IgD-negative memory B cell (primary cell): ENCODE results near the gene CRHR2. TPM values are rescaled to one million over a fixed set of nuclear protein-coding genes. Genes with fewer than 3 reads are reported as not detected.

Experiments used
- H3K27ac Mint-ChIP-seq, 3 donors: one replicate each; pipeline ENCODE4 v1.8.0; 2020 to 2022; ENCODE audit warnings: mild to moderate bottlenecking in 3 of 3, mixed read lengths in 3 of 3, moderate library complexity in 1 of 3
- H3K27me3 Mint-ChIP-seq: one replicate; pipeline ENCODE4 v1.8.0; 2021; ENCODE audit warnings: mixed read lengths
- H3K36me3 Mint-ChIP-seq: one replicate; pipeline ENCODE4 v1.8.0; 2020; ENCODE audit warnings: mild to moderate bottlenecking, mixed read lengths
- H3K4me1 Mint-ChIP-seq, 3 donors: one replicate each; pipeline ENCODE4 v1.8.0; 2020 to 2022; ENCODE audit warnings: mixed read lengths in 3 of 3, mild to moderate bottlenecking in 1 of 3
- H3K4me3 Mint-ChIP-seq, 4 donors: one replicate each; pipeline ENCODE4 v1.8.0; 2020 to 2022; ENCODE audit warnings: mild to moderate bottlenecking in 4 of 4, mixed read lengths in 4 of 4, moderate library complexity in 3 of 4
- H3K9me3 Mint-ChIP-seq, 3 donors: one replicate each; pipeline ENCODE4 v1.8.0; 2020 to 2021; ENCODE audit warnings: mixed read lengths in 3 of 3, mild to moderate bottlenecking in 1 of 3
- polyA plus RNA-seq: library from polyadenylated mRNA; unstranded; fragments of 300-500 nt; fragmentation: Illumina TruSeq; gene quantifications from one replicate; pipeline ENCODE4 v1.2.3, GENCODE V29; 2021

The CRHR2 gene
- polyA plus RNA-seq, 1 donor from 2014 or later = not detected

GRCh38 chr7:30698481-30698880 lies 16.2 kb upstream of the CRHR2 start:
- Mint-ChIP-seq H3K9me3 (no peaks in the 10 kb centered on the region), H3K36me3 (no peaks in the 10 kb centered on the region), H3K27ac (no peak overlapping the region), H3K4me1 (peaks cover 0 to 2% (median 0%) of the 10 kb centered on the region in 3 donors), H3K4me3 (no peak overlapping the region), H3K27me3 (peaks cover 2% of the 10 kb centered on the region)

- Mint-ChIP-seq H3K4me3 (no peak overlapping the region), H3K27me3 (peaks cover 2% of the 10 kb centered on the region), H3K27ac (no peak overlapping the region), H3K4me1 (peaks cover 0 to 2% (median 0%) of the 10 kb centered on the region in 3 donors), H3K9me3 (no peaks in the 10 kb centered on the region), H3K36me3 (no peaks in the 10 kb centered on the region)
Observed at GRCh38 chr7:30697719-30698460, 15.6 kb upstream of the CRHR2 start.

- Mint-ChIP-seq H3K27me3 (peaks cover 6% of the 10 kb centered on the region), H3K36me3 (no peaks in the 10 kb centered on the region), H3K4me1 (peaks cover 0 to 2% (median 0%) of the 10 kb centered on the region in 3 donors), H3K4me3 (no peak overlapping the region), H3K9me3 (peaks cover 0 to 2% (median 0%) of the 10 kb centered on the region in 3 donors), H3K27ac (no peak overlapping the region)
Observed at GRCh38 chr7:30694774-30695721, 12.8 kb upstream of the CRHR2 start.

DNA sequence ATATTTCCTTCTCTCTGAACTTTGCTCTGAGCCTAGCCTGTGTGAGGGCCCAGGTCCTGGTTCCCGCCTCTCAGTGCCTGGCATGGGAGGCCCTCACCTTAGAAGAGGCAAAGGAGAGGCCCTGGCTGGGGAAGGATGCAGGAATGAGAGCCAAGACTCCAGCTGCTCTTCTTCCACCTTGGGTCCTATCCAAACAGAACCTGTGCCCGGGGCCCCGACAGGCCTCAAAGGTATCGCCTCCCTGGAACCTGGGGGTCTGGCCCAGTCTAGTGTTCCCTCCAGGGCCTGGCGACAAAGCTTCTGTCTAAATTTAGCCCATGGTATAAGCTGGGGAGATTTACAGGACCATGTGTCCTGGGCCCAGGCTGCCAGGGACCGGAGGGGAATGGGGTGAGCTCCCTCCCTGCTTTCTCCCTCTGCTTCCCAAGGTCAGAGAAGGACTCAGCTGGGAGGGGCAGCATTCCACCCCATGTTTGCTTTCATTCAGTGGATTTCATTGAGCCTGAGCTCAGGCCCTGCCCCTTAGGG lies 12.0 kb upstream of the CRHR2 start:
- H3K9me3 Mint-ChIP-seq = peaks cover 0 to 2% (median 0%) of the 10 kb centered on the region in 3 donors
- no peak overlapping the region for H3K27ac Mint-ChIP-seq
- H3K4me1 Mint-ChIP-seq = peaks cover 0 to 2% (median 0%) of the 10 kb centered on the region in 3 donors
- peaks cover 6% of the 10 kb centered on the region for H3K27me3 Mint-ChIP-seq
- no peaks in the 10 kb centered on the region for H3K36me3 Mint-ChIP-seq
- H3K4me3 Mint-ChIP-seq = peak overlapping the region in 1 of 4 donors; percentile 8

GRCh38 chr7:30692882-30693281 lies 10.6 kb upstream of the CRHR2 start:
- H3K27ac Mint-ChIP-seq = no peak overlapping the region
- no peak overlapping the region for H3K4me3 Mint-ChIP-seq
- H3K27me3 Mint-ChIP-seq = peaks cover 6% of the 10 kb centered on the region
- H3K9me3 Mint-ChIP-seq = peaks cover 0 to 2% (median 0%) of the 10 kb centered on the region in 3 donors
- H3K4me1 Mint-ChIP-seq = peaks cover 0 to 2% (median 0%) of the 10 kb centered on the region in 3 donors
- H3K36me3 Mint-ChIP-seq = no peaks in the 10 kb centered on the region

DNA sequence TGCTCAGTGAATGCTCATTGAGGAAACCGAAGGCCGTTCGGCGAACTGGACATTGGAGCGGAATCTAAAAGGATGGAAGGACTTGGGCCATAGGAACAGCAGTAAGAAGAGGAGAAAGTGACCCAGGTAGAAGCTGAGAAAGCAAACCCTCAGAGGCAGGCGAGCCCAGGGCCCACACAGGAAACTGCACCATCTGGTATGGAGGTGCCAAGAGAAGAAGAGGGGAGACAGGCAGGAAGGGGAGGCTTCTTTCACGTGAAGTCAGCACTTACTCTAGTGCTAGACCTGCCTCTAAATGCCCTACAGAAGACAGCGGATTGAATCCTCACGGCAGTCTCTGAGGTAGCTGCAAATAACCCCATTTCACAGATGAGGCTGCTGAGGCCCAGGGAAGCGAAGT lies 10.2 kb upstream of the CRHR2 start:
- Mint-ChIP-seq H3K4me3 (no peak overlapping the region), H3K27me3 (peaks cover 6% of the 10 kb centered on the region), H3K27ac (no peak overlapping the region), H3K4me1 (no peaks in the 10 kb centered on the region), H3K36me3 (no peaks in the 10 kb centered on the region), H3K9me3 (peaks cover 0 to 2% (median 0%) of the 10 kb centered on the region in 3 donors)

GRCh38 chr7:30690011-30690410 lies 7.8 kb upstream of the CRHR2 start:
- Mint-ChIP-seq H3K27me3 (peaks cover 12% of the 10 kb centered on the region), H3K4me3 (no peak overlapping the region), H3K4me1 (no peaks in the 10 kb centered on the region), H3K36me3 (no peaks in the 10 kb centered on the region), H3K9me3 (peaks cover 0 to 2% (median 0%) of the 10 kb centered on the region in 3 donors), H3K27ac (no peak overlapping the region)

GRCh38 chr7:30688718-30689221 lies 6.5 kb upstream of the CRHR2 start:
- H3K4me3 Mint-ChIP-seq = no peak overlapping the region

GRCh38 chr7:30687604-30688003 lies 5.3 kb upstream of the CRHR2 start:
- Mint-ChIP-seq H3K4me3 (no peak overlapping the region), H3K27ac (peak overlapping the region in 1 of 3 donors; percentile 5), H3K4me1 (peaks cover 0 to 4% (median 3%) of the 10 kb centered on the region in 3 donors), H3K9me3 (peaks cover 0 to 2% (median 0%) of the 10 kb centered on the region in 3 donors), H3K27me3 (peaks cover 30% of the 10 kb centered on the region), H3K36me3 (no peaks in the 10 kb centered on the region)

More at GRCh38 chr7:30688718-30689221, 6.5 kb upstream of the CRHR2 start:
- H3K36me3 Mint-ChIP-seq = no peaks in the 10 kb centered on the region
- H3K27ac Mint-ChIP-seq = no peak overlapping the region
- H3K9me3 Mint-ChIP-seq = peaks cover 0 to 2% (median 0%) of the 10 kb centered on the region in 3 donors
- H3K27me3 Mint-ChIP-seq = peaks cover 23% of the 10 kb centered on the region
- no peaks in the 10 kb centered on the region for H3K4me1 Mint-ChIP-seq

GRCh38 chr7:30684351-30684750 lies 2.1 kb upstream of the CRHR2 start:
- Mint-ChIP-seq H3K4me1 (peaks cover 3 to 10% (median 4%) of the 10 kb centered on the region in 3 donors), H3K27me3 (peaks cover 47% of the 10 kb centered on the region), H3K27ac (no peak overlapping the region), H3K4me3 (no peak overlapping the region), H3K9me3 (no peaks in the 10 kb centered on the region), H3K36me3 (no peaks in the 10 kb centered on the region)

GRCh38 chr7:30683816-30684215 lies 1.6 kb upstream of the CRHR2 start:
- Mint-ChIP-seq H3K4me1 (peaks cover 3 to 10% (median 4%) of the 10 kb centered on the region in 3 donors), H3K4me3 (no peak overlapping the region), H3K9me3 (no peaks in the 10 kb centered on the region), H3K27me3 (peaks cover 48% of the 10 kb centered on the region), H3K27ac (no peak overlapping the region), H3K36me3 (no peaks in the 10 kb centered on the region)

- no peak overlapping the region for H3K27ac Mint-ChIP-seq
- H3K4me3 Mint-ChIP-seq = peak overlapping the region in 3 of 4 donors; percentile 49 to 74 (median 54)
- peaks cover 3 to 10% (median 4%) of the 10 kb centered on the region in 3 donors for H3K4me1 Mint-ChIP-seq
- H3K27me3 Mint-ChIP-seq = peaks cover 53% of the 10 kb centered on the region
- no peaks in the 10 kb centered on the region for H3K9me3 Mint-ChIP-seq
- no peaks in the 10 kb centered on the region for H3K36me3 Mint-ChIP-seq
Observed at GRCh38 chr7:30683306-30683705, 1.1 kb upstream of the CRHR2 start.

DNA sequence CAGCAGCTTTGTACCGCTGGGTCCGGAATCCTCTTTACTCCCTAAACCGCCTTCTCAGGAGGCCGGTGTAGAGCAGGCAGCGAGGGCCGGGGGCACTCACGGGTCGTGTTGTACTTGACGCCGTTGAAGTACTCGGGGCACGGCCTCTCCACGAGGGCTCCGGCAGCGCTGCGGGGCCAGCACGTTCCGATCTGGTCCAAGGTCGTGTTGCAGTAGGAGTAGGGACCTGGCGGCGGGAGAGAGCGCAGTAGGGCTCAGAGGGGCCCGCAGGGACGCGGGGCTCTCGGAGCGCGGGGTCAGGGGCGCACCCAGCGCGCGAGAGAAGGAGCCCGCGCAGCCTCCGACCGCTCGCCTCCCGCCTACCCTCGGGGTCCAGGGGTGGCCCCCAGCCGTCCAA lies 443 bp downstream of the CRHR2 start:
- Mint-ChIP-seq H3K9me3 (no peaks in the 10 kb centered on the region), H3K27ac (peak overlapping the region in 1 of 3 donors; percentile 72)

DNA sequence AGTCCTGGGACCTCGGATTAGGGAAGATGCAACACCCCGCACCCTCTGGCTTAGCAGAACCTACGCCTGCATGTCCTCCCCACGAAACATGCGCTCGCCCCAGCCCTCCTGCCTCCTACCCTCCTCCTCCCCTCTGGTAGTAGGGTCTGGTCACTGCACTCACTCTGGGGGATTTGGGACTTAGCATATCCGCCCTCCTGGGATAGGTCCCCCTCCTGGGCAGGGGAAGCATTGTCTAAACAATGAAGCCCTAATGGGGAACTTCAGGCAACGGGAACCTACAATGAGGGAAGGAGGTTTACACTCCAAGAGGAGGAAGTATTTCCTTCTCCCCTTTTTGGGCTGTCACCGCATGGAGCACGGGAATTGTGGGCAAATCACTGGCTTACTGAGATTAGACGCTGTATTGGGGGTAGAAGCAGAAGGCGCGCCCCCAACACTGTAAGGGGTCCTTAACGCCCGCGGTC lies 892 bp downstream of the CRHR2 start:
- Mint-ChIP-seq H3K4me1 (peaks cover 3 to 10% (median 4%) of the 10 kb centered on the region in 3 donors), H3K9me3 (no peaks in the 10 kb centered on the region), H3K4me3 (peak overlapping the region; percentile 19 to 90 (median 68)), H3K36me3 (no peaks in the 10 kb centered on the region), H3K27me3 (peaks cover 53% of the 10 kb centered on the region), H3K27ac (peak overlapping the region in 1 of 3 donors; percentile 72)

More for the DNA sequence above, 443 bp downstream of the CRHR2 start:
- H3K36me3 Mint-ChIP-seq = no peaks in the 10 kb centered on the region
- peak overlapping the region in 3 of 4 donors; percentile 19 to 90 (median 78) for H3K4me3 Mint-ChIP-seq
- H3K4me1 Mint-ChIP-seq = peaks cover 3 to 10% (median 4%) of the 10 kb centered on the region in 3 donors
- H3K27me3 Mint-ChIP-seq = peaks cover 53% of the 10 kb centered on the region
